A549 (cell line): ENCODE data around the gene SAMD13. TPM values are rescaled to one million over a fixed set of nuclear protein-coding genes. Genes with fewer than 3 reads are reported as not detected.

Experiments used
- ATAC-seq, 2 experiments: fragments of 200-7000 bp in 1 of 2; fragments of >200 bp in 1 of 2; cut with Nextera tagmentation in 1 of 2; cut with Tn5 transposase in 1 of 2; 3 replicates each; pipeline versions ENCODE4 v1.8.0 to v1.9.1; 2018 to 2020; ENCODE audit warnings: mild to moderate bottlenecking in 1 of 2, moderate library complexity in 1 of 2
- CTCF ChIA-PET: fragments of 300-600 bp; sonication (Branson Sonifier 250); formaldehyde crosslinking; extraction: SDS; loops from one replicate; lab custom pipeline; 2021; ENCODE audit warnings: antibody characterized with exemption, inconsistent platforms; lab: Yijun Ruan, JAX
- POLR2A ChIA-PET: fragments of 350-600 bp; formaldehyde crosslinking; extraction: SDS; loops from one replicate; lab custom pipeline; 2021; ENCODE audit warnings: antibody characterized with exemption, inconsistent platforms; lab: Yijun Ruan, JAX
- DNase-seq, 2 experiments: peaks; one replicate each; pipeline versions ENCODE4 v3.0.0 to v3.0.0-alpha.2; 2011 to 2016; ENCODE audit warnings: low read depth in 1 of 2, low spot score in 1 of 2
- FAIRE-seq: peaks from 2 replicates; lab custom pipeline; 2011; peaks lifted over from hg19 to GRCh38; lab: Jason Lieb, UNC
- H3K27ac ChIP-seq, 2 experiments: fragments of >200 bp; sonication (Bioruptor Twin); formaldehyde crosslinking; 3 replicates each; pipeline ENCODE4 v1.5.1; 2016 to 2017
- H3K4me1 ChIP-seq: fragments of >200 bp; sonication (Bioruptor Twin); formaldehyde crosslinking; 3 replicates; pipeline ENCODE4 v1.6.1; 2016
- H3K4me2 ChIP-seq: fragments of >200 bp; sonication (Bioruptor Twin); formaldehyde crosslinking; 3 replicates; pipeline ENCODE4 v1.6.1; 2016
- H3K4me3 ChIP-seq: fragments of >200 bp; sonication (Bioruptor Twin); formaldehyde crosslinking; 3 replicates; pipeline ENCODE4 v1.5.1; 2016
- H3K9me3 ChIP-seq: fragments of >200 bp; sonication (Bioruptor Twin); formaldehyde crosslinking; 3 replicates; pipeline ENCODE4 v1.6.1; 2016
- BHLHE40 ChIP-seq: IDR thresholded peaks from 2 replicates; pipeline ENCODE4 v1.6.1; 2012; ENCODE audit warnings: low read depth, low read length, inconsistent platforms
- CBX8 ChIP-seq: fragments of 200-600 bp; sonication (generic); IDR thresholded peaks from 2 replicates; pipeline ENCODE4 v1.6.1; 2016
- CTCF ChIP-seq: fragments of >200 bp; sonication (Bioruptor Twin); formaldehyde crosslinking; IDR thresholded peaks from 3 replicates; pipeline ENCODE4 v1.5.1; 2016
- FOXS1 ChIP-seq: fragments of 250-450 bp; sonication (Bioruptor Pico); IDR thresholded peaks from 2 replicates; pipeline ENCODE4 v1.5.0; 2020; ENCODE audit warnings: mild to moderate bottlenecking, moderate library complexity
- HDAC2 ChIP-seq: fragments of 200-600 bp; sonication (generic); IDR thresholded peaks from 2 replicates; pipeline ENCODE4 v1.6.1; 2016
- HEYL ChIP-seq: fragments of 250-450 bp; sonication (Bioruptor Pico); IDR thresholded peaks from 2 replicates; pipeline ENCODE4 v1.8.0; 2021; ENCODE audit warnings: mild to moderate bottlenecking, moderate library complexity
- HOXB5 ChIP-seq: fragments of 250-450 bp; sonication (Bioruptor Pico); IDR thresholded peaks from 2 replicates; pipeline ENCODE4 v1.5.0; 2020; ENCODE audit warnings: mild to moderate bottlenecking, moderate library complexity
- KDM1A ChIP-seq: fragments of 200-600 bp; sonication (generic); IDR thresholded peaks from 2 replicates; pipeline ENCODE4 v1.6.1; 2016; ENCODE audit warnings: low read depth, mild to moderate bottlenecking
- KDM5A ChIP-seq: fragments of 200-600 bp; sonication (generic); IDR thresholded peaks from 2 replicates; pipeline ENCODE4 v1.6.1; 2016; ENCODE audit warnings: antibody characterized with exemption, mild to moderate bottlenecking
- MAZ ChIP-seq: fragments of 150-350 bp; IDR thresholded peaks from 2 replicates; pipeline ENCODE4 v1.6.1; 2014; ENCODE audit warnings: antibody characterized with exemption, low read depth, low read length, borderline replicate concordance
- MYC ChIP-seq: IDR thresholded peaks from 2 replicates; pipeline ENCODE4 v1.6.1; 2012; ENCODE audit warnings: mild to moderate bottlenecking, inconsistent platforms, low read length, improper control_type of control experiment, borderline replicate concordance
- NFE2L2 ChIP-seq: fragments of 150-350 bp; conservative IDR thresholded peaks from 2 replicates; pipeline ENCODE4 v1.6.1; 2014; ENCODE audit warnings: low read length
- NR3C1 ChIP-seq: fragments of >200 bp; sonication (Bioruptor Twin); formaldehyde crosslinking; IDR thresholded peaks from 3 replicates; pipeline ENCODE4 v1.6.1; 2017
- PBX3 ChIP-seq: IDR thresholded peaks from 2 replicates; pipeline ENCODE4 v1.6.1; 2012
- POLR2A ChIP-seq: IDR thresholded peaks from 2 replicates; pipeline ENCODE4 v1.6.1; 2012; ENCODE audit warnings: mild to moderate bottlenecking, low read length
- POLR2AphosphoS2 ChIP-seq: conservative IDR thresholded peaks from 2 replicates; pipeline ENCODE4 v1.6.1; 2012; ENCODE audit warnings: low read length, improper control_type of control experiment, inconsistent platforms
- REST ChIP-seq: fragments of 200-600 bp; sonication (generic); IDR thresholded peaks from 2 replicates; pipeline ENCODE4 v1.6.1; 2016; ENCODE audit warnings: antibody characterized with exemption, mild to moderate bottlenecking, moderate library complexity
- RFX5 ChIP-seq: fragments of 450-650 bp; IDR thresholded peaks from 2 replicates; pipeline ENCODE4 v1.7.1; 2014; ENCODE audit warnings: antibody characterized with exemption, mild to moderate bottlenecking, moderate library complexity
- SMC3 ChIP-seq: fragments of >200 bp; sonication (Bioruptor Twin); formaldehyde crosslinking; IDR thresholded peaks from 3 replicates; pipeline ENCODE4 v1.6.1; 2018; ENCODE audit warnings: inconsistent platforms
- SREBF2 ChIP-seq: fragments of 450-650 bp; IDR thresholded peaks from 2 replicates; pipeline ENCODE4 v1.6.1; 2014; ENCODE audit warnings: mild to moderate bottlenecking, moderate library complexity
- TFCP2L1 ChIP-seq: fragments of 250-450 bp; sonication (Bioruptor Pico); IDR thresholded peaks from 2 replicates; pipeline ENCODE4 v1.5.0; 2021; ENCODE audit warnings: mild to moderate bottlenecking
- ZC3H11A ChIP-seq: fragments of 450-650 bp; IDR thresholded peaks from 2 replicates; pipeline ENCODE4 v1.6.1; 2014; ENCODE audit warnings: antibody characterized with exemption, mild to moderate bottlenecking
- ZFP36 ChIP-seq: fragments of 450-650 bp; IDR thresholded peaks from 2 replicates; pipeline ENCODE4 v1.6.1; 2014; ENCODE audit warnings: borderline replicate concordance; ENCODE audit not compliant: partially characterized antibody
- ZNF302 ChIP-seq: fragments of 250-450 bp; sonication (Bioruptor Pico); IDR thresholded peaks from 2 replicates; pipeline ENCODE4 v1.9.0; 2021; ENCODE audit warnings: inconsistent platforms, mild to moderate bottlenecking, moderate library complexity
- WGBS: methylation state at CpG from one replicate; pipeline ENCODE4 v1.1.6; 2017; ENCODE audit errors: missing lambda C conversion rate; 5-methylcytosine and 5-hydroxymethylcytosine counted together
- polyA plus RNA-seq, 4 experiments: library from polyadenylated mRNA; depleted of rRNA in 3 of 4; stranded (reverse); fragments of >200 nt; fragmentation: RNase III in 1 of 4; extraction: RNeasy Plus Mini Kit Qiagen cat#74134 plus additional on column Dnase treatment in 1 of 4; gene quantifications; 2 replicates in 3 of 4; 3 replicates in 1 of 4; pipeline ENCODE4 v1.2.3, GENCODE V29; 2011 to 2017
- TF ChIP-seq, protein P1 (sequence below): fragments of 250-450 bp; sonication (Bioruptor Pico); IDR thresholded peaks from 2 replicates; pipeline ENCODE4 v1.5.0; 2020; ENCODE audit warnings: low read depth, mild to moderate bottlenecking, moderate library complexity

Gene SAMD13
- polyA plus RNA-seq, 2 of the 4 experiments (the other 2 are of a cell fraction): 0.59 to 2.4 TPM

GRCh38 chr1:84377480-84378095, 76.1 kb downstream of the SAMD13 start:
- no peak for ATAC-seq
- H3K4me1 ChIP-seq: no peaks in the 10 kb centered on the region
- H3K4me2 ChIP-seq: no peak overlapping the region
- no peak for TF ChIP-seq NFE2L2
- no peak for TF ChIP-seq KDM5A
- no peak for TF ChIP-seq RFX5
- TF ChIP-seq CTCF: no peak
- no peak for TF ChIP-seq REST
- no peak for TF ChIP-seq HDAC2
- TF ChIP-seq FOXS1 (CRISPR knock-in tag): no peak
- TF ChIP-seq POLR2A: no peak
- no peak for TF ChIP-seq PBX3
- no peak for TF ChIP-seq ZC3H11A
- TF ChIP-seq HEYL: no peak
- TF ChIP-seq ZFP36: no peak
- TF ChIP-seq, all 56 proteins: peak for 0
- Histone ChIP-seq H3K4me3 (no peak overlapping the region), H3K9me3 (no peaks in the 10 kb centered on the region), H3K27ac (no peak overlapping the region)
- CTCF ChIA-PET: no interaction called here
- DNase-seq (no peak), FAIRE-seq (no peak)
- POLR2A ChIA-PET: no interaction called here
- 64% methylated on average over 3 of the region's 3 CpGs for WGBS

- no peak for ATAC-seq
- no peak for TF ChIP-seq CTCF
- TF ChIP-seq, protein P1, sequence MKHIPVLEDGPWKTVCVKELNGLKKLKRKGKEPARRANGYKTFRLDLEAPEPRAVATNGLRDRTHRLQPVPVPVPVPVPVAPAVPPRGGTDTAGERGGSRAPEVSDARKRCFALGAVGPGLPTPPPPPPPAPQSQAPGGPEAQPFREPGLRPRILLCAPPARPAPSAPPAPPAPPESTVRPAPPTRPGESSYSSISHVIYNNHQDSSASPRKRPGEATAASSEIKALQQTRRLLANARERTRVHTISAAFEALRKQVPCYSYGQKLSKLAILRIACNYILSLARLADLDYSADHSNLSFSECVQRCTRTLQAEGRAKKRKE (CRISPR knock-in tag): no peak
- no peak for TF ChIP-seq KDM1A
- TF ChIP-seq ZC3H11A: no peak
- no peak for TF ChIP-seq ZNF302 (CRISPR knock-in tag)
- TF ChIP-seq PBX3: no peak
- no peak for TF ChIP-seq HOXB5 (CRISPR knock-in tag)
- no peak for TF ChIP-seq BHLHE40
- TF ChIP-seq TFCP2L1 (CRISPR knock-in tag): no peak
- TF ChIP-seq CBX8: no peak
- no peak for TF ChIP-seq POLR2AphosphoS2
- TF ChIP-seq NFE2L2: no peak
- no peak for TF ChIP-seq NR3C1
- no peak for TF ChIP-seq SMC3
- TF ChIP-seq MAZ: no peak
- TF ChIP-seq SREBF2: no peak
- TF ChIP-seq MYC: no peak
Observed at GRCh38 chr1:84379138-84379916, 77.8 kb downstream of the SAMD13 start.

More at GRCh38 chr1:84379138-84379916, 77.8 kb downstream of the SAMD13 start:
- no peak for FAIRE-seq
- no peaks in the 10 kb centered on the region for H3K4me1 ChIP-seq
- no peak for DNase-seq
- ChIA-PET POLR2A (no interaction called here), CTCF (interaction anchor here (1.1 to 1.5 kb wide), 2 partner anchors 9 to 13 kb away, joined by 3 read pairs; no protein-coding TSS in a partner anchor)
- H3K4me3 ChIP-seq: no peak overlapping the region
- no peak overlapping the region for H3K4me2 ChIP-seq
- H3K27ac ChIP-seq: no peak overlapping the region
- H3K9me3 ChIP-seq: no peaks in the 10 kb centered on the region
- WGBS: 92% methylated on average over 4 of the region's 4 CpGs
